ENCODE measurements around the gene GINM1.

The GINM1 gene, protein sequence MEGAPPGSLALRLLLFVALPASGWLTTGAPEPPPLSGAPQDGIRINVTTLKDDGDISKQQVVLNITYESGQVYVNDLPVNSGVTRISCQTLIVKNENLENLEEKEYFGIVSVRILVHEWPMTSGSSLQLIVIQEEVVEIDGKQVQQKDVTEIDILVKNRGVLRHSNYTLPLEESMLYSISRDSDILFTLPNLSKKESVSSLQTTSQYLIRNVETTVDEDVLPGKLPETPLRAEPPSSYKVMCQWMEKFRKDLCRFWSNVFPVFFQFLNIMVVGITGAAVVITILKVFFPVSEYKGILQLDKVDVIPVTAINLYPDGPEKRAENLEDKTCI

DNA sequence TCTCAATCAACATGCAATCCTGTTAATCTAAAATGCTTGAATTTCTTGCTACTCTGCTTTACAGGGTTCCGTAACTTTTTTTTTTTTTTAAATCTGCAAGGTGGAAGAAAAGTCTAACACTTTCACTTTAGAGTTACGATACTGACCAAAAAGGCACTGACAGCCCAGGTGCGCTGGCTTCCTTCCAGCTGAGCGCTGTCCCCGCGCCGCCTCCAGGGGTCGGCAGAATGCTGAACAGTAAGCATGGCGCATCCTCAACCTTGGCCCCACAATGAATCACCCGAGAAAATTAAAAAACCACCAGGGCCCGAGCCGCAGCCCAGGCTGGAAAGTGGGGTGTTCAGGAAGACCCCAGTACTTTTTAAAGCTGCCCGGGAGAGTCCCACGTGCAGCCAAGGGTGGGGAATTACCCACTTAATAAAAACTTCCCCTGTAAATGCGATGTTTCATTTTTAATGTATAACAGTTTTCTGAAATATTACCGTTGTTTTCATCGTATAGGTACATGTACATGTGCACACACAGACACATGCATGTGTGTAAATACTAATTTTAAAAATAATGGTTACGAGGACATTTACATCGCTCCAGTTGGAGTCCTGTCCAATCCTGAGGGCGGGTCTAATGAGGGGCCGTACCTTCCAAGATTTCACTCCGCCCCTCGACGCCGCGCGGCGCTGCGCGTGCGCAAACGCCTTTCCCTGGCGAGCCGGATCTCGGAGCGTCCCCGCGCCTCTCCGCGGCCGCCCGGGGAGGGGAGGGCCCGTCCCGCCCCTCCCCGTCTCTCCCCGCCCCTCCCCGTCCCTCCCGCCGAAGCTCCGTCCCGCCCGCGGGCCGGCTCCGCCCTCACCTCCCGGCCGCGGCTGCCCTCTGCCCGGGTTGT is at the start of gene GINM1:
TSS of gene GINM1 (plus strand) at position 849 of the 883 bp plus-strand sequence. CDS start 40 bp downstream, outside the sequence.
- peaks cover 7% of the 10 kb centered on the region for H3K4me1 ChIP-seq (ENCODE audit: insufficient read depth, low read length)
- H3K4me3 ChIP-seq (ENCODE audit: low read depth in 1 of 2, low read length in 2 of 2): peak within 1 kb of the TSS; percentile 93 to 98
- no peaks in the 10 kb centered on the region for H3K27me3 ChIP-seq (ENCODE audit: control insufficient read depth in 1 of 2, insufficient read depth in 2 of 2, low read length in 2 of 2)
- no peaks in the 10 kb centered on the region for H3K36me3 ChIP-seq (ENCODE audit: insufficient read depth, low read length)
- H3K27ac ChIP-seq (ENCODE audit: low read depth, low read length): peak within 1 kb of the TSS; percentile 90
- H3K9me3 ChIP-seq (ENCODE audit: low read length): no peaks in the 10 kb centered on the region
- peak within 1 kb of the TSS; percentile 74 for H3K9ac ChIP-seq (ENCODE audit: low read length)

GRCh38 chr6:149529650-149530049 is 36.5 kb upstream of the GINM1 start:
- no peaks in the 10 kb centered on the region for H3K4me1 ChIP-seq (ENCODE audit: insufficient read depth, low read length)
- no peaks in the 10 kb centered on the region for H3K9me3 ChIP-seq (ENCODE audit: low read length)
- peaks cover 57% of the 10 kb centered on the region for H3K36me3 ChIP-seq (ENCODE audit: insufficient read depth, low read length)
- no peaks in the 10 kb centered on the region for H3K27me3 ChIP-seq (ENCODE audit: control insufficient read depth in 1 of 2, insufficient read depth in 2 of 2, low read length in 2 of 2)
- H3K27ac ChIP-seq (ENCODE audit: low read depth, low read length): no peak overlapping the region
- no peak overlapping the region for H3K9ac ChIP-seq (ENCODE audit: low read length)
- no peak overlapping the region for H3K4me3 ChIP-seq (ENCODE audit: low read depth in 1 of 2, low read length in 2 of 2)

GRCh38 chr6:149534742-149535141 is 31.4 kb upstream of the GINM1 start:
- Histone ChIP-seq H3K9ac (ENCODE audit: low read length) (no peak overlapping the region), H3K27ac (ENCODE audit: low read depth, low read length) (no peak overlapping the region), H3K36me3 (ENCODE audit: insufficient read depth, low read length) (peaks cover 57% of the 10 kb centered on the region), H3K9me3 (ENCODE audit: low read length) (no peaks in the 10 kb centered on the region), H3K4me1 (ENCODE audit: insufficient read depth, low read length) (no peaks in the 10 kb centered on the region), H3K4me3 (ENCODE audit: low read depth in 1 of 2, low read length in 2 of 2) (no peak overlapping the region), H3K27me3 (ENCODE audit: control insufficient read depth in 1 of 2, insufficient read depth in 2 of 2, low read length in 2 of 2) (no peaks in the 10 kb centered on the region)

GRCh38 chr6:149541139-149541538 is 25.0 kb upstream of the GINM1 start:
- Histone ChIP-seq H3K4me3 (ENCODE audit: low read depth in 1 of 2, low read length in 2 of 2) (no peak overlapping the region), H3K27me3 (ENCODE audit: control insufficient read depth in 1 of 2, insufficient read depth in 2 of 2, low read length in 2 of 2) (no peaks in the 10 kb centered on the region), H3K9ac (ENCODE audit: low read length) (no peak overlapping the region), H3K27ac (ENCODE audit: low read depth, low read length) (no peak overlapping the region), H3K36me3 (ENCODE audit: insufficient read depth, low read length) (peaks cover 27% of the 10 kb centered on the region), H3K4me1 (ENCODE audit: insufficient read depth, low read length) (peaks cover 25% of the 10 kb centered on the region), H3K9me3 (ENCODE audit: low read length) (no peaks in the 10 kb centered on the region)

- peak overlapping the region; percentile 92 for H3K27ac ChIP-seq (ENCODE audit: low read depth, low read length)
- H3K36me3 ChIP-seq (ENCODE audit: insufficient read depth, low read length): peaks cover under 1% of the 10 kb centered on the region
- H3K9ac ChIP-seq (ENCODE audit: low read length): peak overlapping the region; percentile 100
- H3K4me1 ChIP-seq (ENCODE audit: insufficient read depth, low read length): peaks cover 25% of the 10 kb centered on the region
- H3K4me3 ChIP-seq (ENCODE audit: low read depth in 1 of 2, low read length in 2 of 2): peak overlapping the region; percentile 88 to 100
- no peaks in the 10 kb centered on the region for H3K27me3 ChIP-seq (ENCODE audit: control insufficient read depth in 1 of 2, insufficient read depth in 2 of 2, low read length in 2 of 2)
- no peaks in the 10 kb centered on the region for H3K9me3 ChIP-seq (ENCODE audit: low read length)
Observed at GRCh38 chr6:149544646-149545257, 21.4 kb upstream of the GINM1 start.

DNA sequence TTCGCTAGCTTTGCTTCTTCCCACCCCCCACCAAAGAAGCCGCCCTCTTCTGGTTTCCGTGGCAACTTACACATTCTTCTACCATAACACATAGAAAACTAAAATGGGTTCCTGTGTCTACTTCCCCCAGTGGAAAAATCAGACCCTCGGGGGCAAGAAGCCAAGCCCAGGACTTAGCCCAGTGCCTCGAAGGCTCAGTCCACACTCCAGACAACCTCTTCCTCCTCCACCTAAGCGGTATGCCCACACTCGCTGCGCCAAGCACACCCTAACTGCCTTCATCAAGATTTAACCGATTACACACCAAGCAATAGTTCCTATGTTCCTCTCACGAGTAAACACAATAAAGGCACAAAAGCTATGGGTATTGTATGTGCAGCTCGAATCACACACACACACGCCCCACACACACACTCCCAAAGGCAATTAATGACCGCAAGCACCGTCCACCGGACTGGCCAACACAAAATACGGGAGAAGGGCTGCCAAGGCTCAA is 20.9 kb upstream of the GINM1 start:
- Histone ChIP-seq H3K9ac (ENCODE audit: low read length) (peak overlapping the region; percentile 100), H3K27ac (ENCODE audit: low read depth, low read length) (peak overlapping the region; percentile 92)

DNA sequence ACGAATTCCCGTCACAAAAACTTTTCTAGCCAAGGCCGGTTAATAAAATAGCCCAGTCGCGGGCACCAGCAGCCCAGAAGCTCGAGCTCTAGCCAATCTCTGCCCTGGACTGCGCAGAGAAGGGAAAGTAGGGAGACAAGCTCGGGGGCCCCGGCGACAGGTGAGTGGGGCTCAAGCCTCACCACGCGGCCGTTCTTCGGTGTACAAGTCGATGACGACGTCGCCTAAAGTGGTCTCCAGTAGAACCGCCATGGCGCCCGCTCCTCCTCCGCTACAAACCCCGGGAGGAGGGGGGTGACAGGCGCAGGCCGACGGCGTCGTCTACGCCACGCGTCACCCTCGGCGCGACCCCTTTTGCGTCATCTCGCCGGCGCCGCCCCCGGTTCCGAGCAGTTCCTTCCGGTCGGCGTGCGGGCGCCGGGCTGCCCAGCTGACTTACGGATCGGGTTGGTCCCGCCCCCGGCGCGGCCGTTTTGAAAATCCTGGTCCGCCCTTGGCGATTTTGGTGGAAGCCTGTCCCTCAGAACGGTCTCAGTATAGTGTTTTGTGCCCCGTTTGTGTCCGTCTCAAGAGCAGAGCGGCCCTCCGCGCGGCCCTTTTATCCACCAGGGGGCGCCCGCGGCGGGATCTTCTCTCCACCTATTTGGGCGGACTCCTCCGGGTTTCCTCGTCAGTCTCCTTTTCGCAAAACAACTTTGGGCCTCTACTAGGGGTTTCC is 20.3 kb upstream of the GINM1 start, which contains the start of gene PPIL4:
TSS of gene PPIL4 (minus strand) at position 290 of the 718 bp plus-strand sequence. CDS start at position 252, 38 bp downstream.
- Histone ChIP-seq H3K9ac (ENCODE audit: low read length) (peak within 1 kb of the TSS; percentile 100), H3K9me3 (ENCODE audit: low read length) (no peaks in the 10 kb centered on the region), H3K36me3 (ENCODE audit: insufficient read depth, low read length) (no peaks in the 10 kb centered on the region), H3K4me1 (ENCODE audit: insufficient read depth, low read length) (peaks cover 25% of the 10 kb centered on the region), H3K27ac (ENCODE audit: low read depth, low read length) (peak within 1 kb of the TSS; percentile 92), H3K27me3 (ENCODE audit: control insufficient read depth in 1 of 2, insufficient read depth in 2 of 2, low read length in 2 of 2) (no peaks in the 10 kb centered on the region), H3K4me3 (ENCODE audit: low read depth in 1 of 2, low read length in 2 of 2) (peak within 1 kb of the TSS; percentile 88 to 100)

More for the DNA sequence above, 20.9 kb upstream of the GINM1 start:
- no peaks in the 10 kb centered on the region for H3K9me3 ChIP-seq (ENCODE audit: low read length)
- H3K36me3 ChIP-seq (ENCODE audit: insufficient read depth, low read length): no peaks in the 10 kb centered on the region
- H3K4me3 ChIP-seq (ENCODE audit: low read depth in 1 of 2, low read length in 2 of 2): peak overlapping the region; percentile 88 to 100
- peaks cover 25% of the 10 kb centered on the region for H3K4me1 ChIP-seq (ENCODE audit: insufficient read depth, low read length)
- no peaks in the 10 kb centered on the region for H3K27me3 ChIP-seq (ENCODE audit: control insufficient read depth in 1 of 2, insufficient read depth in 2 of 2, low read length in 2 of 2)

DNA sequence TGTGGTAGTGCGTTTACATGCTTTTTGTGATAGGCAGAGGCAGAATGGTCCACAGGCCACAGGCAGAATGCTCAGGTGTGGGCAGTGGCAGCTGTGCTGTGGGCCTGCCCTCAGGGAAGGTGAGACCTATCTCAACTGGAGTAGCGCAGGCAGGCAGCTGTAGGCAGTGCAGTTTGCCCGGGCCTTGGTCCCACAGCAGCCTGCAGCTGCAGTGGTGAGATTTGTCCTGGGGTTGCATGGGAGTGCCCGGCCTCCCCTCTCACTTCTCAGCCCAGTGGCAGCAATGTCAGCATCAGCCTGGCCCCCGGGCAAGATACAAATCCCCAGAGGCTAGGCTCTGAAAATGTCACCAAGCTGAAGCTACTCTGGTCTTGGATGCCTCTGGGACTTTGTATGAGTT is 14.3 kb upstream of the GINM1 start:
- no peak overlapping the region for H3K9ac ChIP-seq (ENCODE audit: low read length)
- no peaks in the 10 kb centered on the region for H3K27me3 ChIP-seq (ENCODE audit: control insufficient read depth in 1 of 2, insufficient read depth in 2 of 2, low read length in 2 of 2)
- H3K4me1 ChIP-seq (ENCODE audit: insufficient read depth, low read length): no peaks in the 10 kb centered on the region
- H3K27ac ChIP-seq (ENCODE audit: low read depth, low read length): no peak overlapping the region
- no peaks in the 10 kb centered on the region for H3K9me3 ChIP-seq (ENCODE audit: low read length)
- H3K4me3 ChIP-seq (ENCODE audit: low read depth in 1 of 2, low read length in 2 of 2): no peak overlapping the region
- no peaks in the 10 kb centered on the region for H3K36me3 ChIP-seq (ENCODE audit: insufficient read depth, low read length)

DNA sequence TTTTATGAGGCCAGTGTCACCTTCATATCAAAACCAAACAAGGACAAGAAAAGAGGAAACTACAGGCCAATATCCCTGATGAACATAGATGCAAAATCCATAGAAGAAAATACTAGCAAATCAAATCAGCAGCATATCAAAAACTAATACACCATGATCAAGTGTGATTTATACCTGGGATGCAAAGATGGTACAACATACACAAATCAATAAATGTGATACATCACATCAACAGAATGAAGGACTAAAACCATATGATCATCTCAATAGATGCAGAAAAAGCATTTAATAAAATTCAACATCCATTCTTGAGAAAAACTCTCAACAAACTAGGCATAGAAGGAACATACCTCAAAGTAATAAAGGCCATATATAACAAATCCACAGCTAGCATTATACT is 8.1 kb upstream of the GINM1 start:
- no peaks in the 10 kb centered on the region for H3K9me3 ChIP-seq (ENCODE audit: low read length)
- no peak overlapping the region for H3K9ac ChIP-seq (ENCODE audit: low read length)
- no peaks in the 10 kb centered on the region for H3K4me1 ChIP-seq (ENCODE audit: insufficient read depth, low read length)
- H3K27ac ChIP-seq (ENCODE audit: low read depth, low read length): no peak overlapping the region
- H3K36me3 ChIP-seq (ENCODE audit: insufficient read depth, low read length): no peaks in the 10 kb centered on the region
- no peaks in the 10 kb centered on the region for H3K27me3 ChIP-seq (ENCODE audit: control insufficient read depth in 1 of 2, insufficient read depth in 2 of 2, low read length in 2 of 2)
- H3K4me3 ChIP-seq (ENCODE audit: low read depth in 1 of 2, low read length in 2 of 2): no peak overlapping the region

DNA sequence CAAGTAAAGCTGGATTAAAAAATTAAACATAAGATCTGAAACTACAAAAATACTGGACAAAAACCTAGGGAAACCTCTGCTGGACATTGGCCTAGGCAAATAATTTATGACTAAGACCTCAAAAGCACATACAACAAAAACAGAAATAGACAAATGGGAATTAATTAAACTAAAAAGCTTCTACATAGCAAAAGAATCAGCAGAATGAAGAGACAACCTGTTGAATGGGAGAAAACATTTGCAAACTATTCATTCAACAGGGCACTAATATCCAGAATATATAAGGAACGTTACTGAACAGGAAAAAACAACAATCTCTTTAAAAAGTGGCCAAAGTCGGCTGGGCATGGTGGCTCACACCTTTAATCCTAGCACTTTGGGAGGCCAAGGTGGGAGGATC is 6.8 kb upstream of the GINM1 start:
- H3K9ac ChIP-seq (ENCODE audit: low read length): no peak overlapping the region
- H3K4me1 ChIP-seq (ENCODE audit: insufficient read depth, low read length): no peaks in the 10 kb centered on the region
- no peak overlapping the region for H3K27ac ChIP-seq (ENCODE audit: low read depth, low read length)
- no peak overlapping the region for H3K4me3 ChIP-seq (ENCODE audit: low read depth in 1 of 2, low read length in 2 of 2)
- no peaks in the 10 kb centered on the region for H3K36me3 ChIP-seq (ENCODE audit: insufficient read depth, low read length)
- H3K27me3 ChIP-seq (ENCODE audit: control insufficient read depth in 1 of 2, insufficient read depth in 2 of 2, low read length in 2 of 2): no peaks in the 10 kb centered on the region
- H3K9me3 ChIP-seq (ENCODE audit: low read length): no peaks in the 10 kb centered on the region
